NCI-H2029 (cell line): ENCODE results near the gene MTHFD1L.
"Not testable (repeated sequence)": the region's sequence is repeated elsewhere in the genome, so short reads cannot be mapped to it uniquely, and the experiment has no call there.

Experiments
- DNase-seq: peaks from one replicate; lab custom pipeline; 2025; lab: John Stamatoyannopoulos, UW

Gene MTHFD1L

GRCh38 chr6:151067684-151068596, 202.4 kb downstream of the MTHFD1L start:
- no peak for DNase-seq

DNA sequence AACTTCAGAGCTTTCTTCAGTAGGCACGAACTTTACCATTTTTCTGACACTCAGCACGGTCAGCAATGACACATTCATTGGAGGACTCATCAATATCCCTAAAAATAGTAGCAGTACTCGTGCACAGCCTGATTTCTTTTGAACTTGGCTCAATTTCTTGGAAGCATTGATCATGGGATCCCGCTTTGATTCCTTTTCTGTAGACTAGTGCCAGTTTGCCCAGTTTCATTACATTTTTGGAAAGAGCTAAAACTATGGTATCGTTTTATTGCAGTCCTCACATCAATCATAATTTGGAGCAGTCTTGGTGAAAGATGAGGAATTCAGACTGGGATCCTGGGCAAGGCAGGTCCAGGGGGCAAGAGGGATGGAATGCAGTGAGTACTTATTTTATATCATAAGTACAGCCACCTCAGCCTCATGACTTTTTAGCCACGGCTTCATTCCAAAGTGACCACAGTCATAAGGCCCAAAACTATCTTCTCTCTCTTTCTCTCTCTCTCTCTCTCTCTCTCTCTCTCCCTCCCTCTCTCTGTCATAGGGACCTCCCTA, 203.3 kb downstream of the MTHFD1L start:
- no peak for DNase-seq

GRCh38 chr6:151069641-151070040, 204.1 kb downstream of the MTHFD1L start:
- DNase-seq, result no peak

- DNase-seq, result no peak
These were observed 205.1 kb downstream of the MTHFD1L start for GRCh38 chr6:151070631-151071051.

- no peak for DNase-seq
These were observed 205.8 kb downstream of the MTHFD1L start for GRCh38 chr6:151071295-151071694.

DNA sequence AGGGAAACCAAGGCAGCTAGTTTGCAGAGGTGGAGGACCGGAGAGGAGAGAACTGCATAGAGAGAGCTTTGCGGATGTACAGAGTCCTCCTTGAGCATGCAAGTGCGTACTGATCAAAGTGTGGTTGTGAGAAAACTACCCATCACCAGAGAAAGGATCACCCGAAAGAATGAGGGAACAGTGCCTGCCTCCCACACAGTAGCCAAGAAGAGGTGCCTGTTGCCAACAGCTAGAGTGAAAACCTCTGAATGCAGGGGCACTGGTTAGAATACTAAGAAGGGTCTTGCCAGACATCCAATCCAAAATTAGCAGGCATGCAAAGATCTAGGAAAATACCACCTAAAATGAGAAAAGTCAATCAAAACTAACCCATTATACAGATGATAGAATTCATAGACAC, 207.6 kb downstream of the MTHFD1L start:
- no peak for DNase-seq

- DNase-seq, result no peak
These were observed 208.2 kb downstream of the MTHFD1L start for GRCh38 chr6:151073701-151074100.

- no peak for DNase-seq
These were observed 209.5 kb downstream of the MTHFD1L start for GRCh38 chr6:151075005-151075404.

GRCh38 chr6:151075527-151075926, 210.0 kb downstream of the MTHFD1L start:
- DNase-seq, result no peak

DNA sequence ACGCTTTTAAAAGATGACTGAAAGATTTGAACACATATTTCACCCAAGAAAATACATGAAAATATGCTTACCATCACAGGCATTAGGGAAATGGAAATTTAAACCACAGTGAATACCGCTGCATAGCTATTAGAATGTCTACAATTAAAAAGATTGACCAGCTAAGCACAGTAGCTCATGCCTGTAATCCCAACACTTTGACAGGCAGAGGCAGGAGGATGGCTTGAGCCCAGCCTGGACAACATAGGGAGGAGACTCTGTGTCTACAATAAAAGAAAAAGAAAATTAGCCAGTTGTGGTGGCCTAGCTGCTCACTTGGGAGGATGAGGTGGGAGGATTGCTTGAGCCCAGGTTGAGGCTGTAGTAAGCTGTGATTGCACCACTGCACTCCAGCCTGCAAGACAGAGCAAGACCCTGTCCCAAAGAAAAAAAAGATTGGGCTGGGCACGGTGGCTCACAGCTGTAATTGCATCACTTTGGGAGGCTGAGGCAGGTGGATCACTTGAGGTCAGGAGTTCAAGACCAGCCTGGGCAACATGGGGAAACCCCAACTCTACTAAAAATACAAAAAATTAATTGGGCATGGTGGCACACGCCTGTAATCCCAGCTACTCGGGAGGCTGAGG, 210.5 kb downstream of the MTHFD1L start:
- DNase-seq, result no peak

DNA sequence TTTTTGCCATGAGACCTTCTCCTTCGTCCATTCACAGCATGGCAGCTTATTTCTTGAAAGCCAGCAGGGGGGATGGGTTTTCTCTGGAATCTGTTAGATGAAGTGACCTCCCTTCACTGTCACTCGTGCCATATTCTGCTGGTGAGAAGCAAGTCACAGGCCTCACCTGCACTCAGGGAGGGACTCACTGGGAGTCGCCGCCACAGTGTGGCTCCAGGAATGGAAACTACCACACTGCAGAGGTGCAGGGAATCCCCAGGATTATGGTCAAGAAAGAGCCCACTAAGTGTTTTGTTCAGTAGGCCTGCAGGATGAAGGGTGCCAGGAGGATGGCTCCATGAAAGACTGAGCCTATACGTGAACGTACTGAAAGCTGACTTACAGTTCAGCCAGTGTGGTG, 213.2 kb downstream of the MTHFD1L start:
- no peak for DNase-seq

DNA sequence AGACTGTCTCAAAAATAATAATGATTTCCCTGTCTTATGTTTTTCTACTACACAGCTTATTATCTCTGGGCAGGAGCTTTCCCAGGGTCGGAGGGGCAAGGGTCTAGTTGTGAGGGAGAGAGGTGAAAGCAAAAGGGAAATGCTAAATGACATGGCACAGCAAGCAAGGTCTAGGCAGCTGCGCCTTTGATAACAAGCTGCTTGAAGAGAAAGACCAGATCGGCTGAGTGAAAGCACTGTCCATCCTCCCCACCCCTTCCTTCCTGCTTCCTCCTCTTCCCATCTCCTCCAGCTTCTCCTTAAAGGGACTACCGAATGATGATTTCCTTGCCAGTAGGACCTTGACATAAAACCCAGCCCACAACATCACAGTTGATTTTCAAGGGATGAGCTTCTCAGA, 216.2 kb downstream of the MTHFD1L start:
- DNase-seq, result no peak

GRCh38 chr6:151082079-151082478, 216.6 kb downstream of the MTHFD1L start:
- no peak for DNase-seq

DNA sequence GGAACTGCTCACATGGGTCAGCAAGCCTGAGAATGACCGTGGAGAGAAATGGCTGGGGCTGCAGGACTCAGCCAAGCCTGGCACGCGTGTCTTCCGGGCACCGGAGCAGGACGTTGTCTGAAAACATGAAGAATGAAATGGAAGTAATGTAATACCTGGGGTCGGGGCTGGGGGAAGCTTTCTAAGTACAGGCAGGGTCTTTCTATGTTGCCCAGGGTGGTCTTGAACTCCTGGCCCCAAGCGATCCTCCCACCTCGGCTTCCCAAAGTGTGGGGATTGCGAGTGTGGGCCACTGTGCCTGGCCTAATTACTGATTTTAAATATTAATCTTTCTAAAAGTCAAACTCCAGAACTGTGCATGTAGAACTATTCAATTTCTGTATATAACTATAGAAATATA, 218.8 kb downstream of the MTHFD1L start:
- no peak for DNase-seq

DNA sequence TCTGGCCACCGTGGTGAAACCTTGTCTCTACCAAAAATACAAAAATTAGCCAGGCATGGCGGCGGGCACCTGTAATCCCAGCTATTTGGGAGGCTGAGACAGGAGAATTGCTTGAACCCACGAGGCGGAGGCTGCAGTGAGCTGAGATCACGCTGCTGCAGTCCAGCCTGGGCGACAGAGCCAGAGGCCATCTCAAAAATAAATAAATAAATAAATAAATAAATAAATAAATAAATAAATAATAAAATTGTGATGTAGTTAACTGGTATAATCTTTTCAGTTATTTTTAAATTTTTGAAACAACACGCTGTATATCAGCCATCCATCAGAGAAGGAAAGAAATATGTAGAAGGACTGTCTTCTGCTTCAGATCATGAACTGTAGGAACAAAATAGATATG, 221.6 kb downstream of the MTHFD1L start:
- not testable (repeated sequence) for DNase-seq

DNA sequence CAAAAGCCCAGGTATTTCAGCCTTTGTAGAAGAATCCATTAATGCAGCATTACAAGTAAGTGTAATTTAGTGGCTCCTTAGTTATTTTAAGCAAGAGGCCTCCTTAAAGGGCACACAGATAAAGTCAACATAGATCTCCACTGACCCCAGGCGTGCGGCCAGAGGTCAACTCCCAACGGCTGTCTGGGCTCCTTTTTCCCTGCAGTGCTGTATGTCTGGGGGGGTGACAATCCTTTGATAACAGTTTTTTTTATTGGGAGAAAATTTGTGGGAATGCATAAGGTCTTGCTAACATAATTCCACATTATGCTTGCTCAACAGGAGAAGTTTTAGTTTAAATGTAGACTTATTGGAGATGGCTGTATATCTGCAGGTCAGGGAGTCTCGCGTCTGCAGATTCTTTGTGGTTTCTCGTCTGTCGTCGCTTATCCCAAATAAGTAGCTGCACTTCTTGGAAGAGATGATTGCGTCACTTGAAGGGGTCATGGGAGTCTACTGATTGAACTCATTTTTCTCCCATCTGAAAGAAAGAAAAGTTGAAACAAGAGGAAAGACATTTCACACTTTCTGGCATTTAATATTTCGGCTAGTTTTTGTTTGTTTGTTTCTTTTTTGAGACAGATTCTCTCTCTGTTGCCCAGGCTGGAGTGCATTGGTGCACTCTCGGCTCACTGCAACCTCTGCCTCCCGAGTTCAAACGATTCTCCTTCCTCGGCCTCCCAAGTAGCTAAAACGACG, 222.5 kb downstream of the MTHFD1L start:
- no peak for DNase-seq

DNA sequence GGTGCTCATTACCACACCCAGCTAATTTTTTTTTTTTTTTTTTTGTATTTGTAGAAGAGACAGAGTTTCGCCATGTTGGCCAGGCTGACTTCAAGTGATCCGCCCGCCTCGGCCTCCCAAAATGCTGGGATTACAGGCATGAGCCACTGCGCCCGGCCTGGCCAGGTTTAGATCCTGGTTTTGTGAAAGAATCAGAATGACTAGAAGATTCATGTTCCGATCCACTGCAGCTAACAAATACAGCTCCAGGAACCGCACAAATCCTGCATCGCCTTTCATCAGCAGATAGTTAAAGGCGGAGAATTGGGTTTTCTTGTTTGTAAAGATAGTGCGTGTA, 223.1 kb downstream of the MTHFD1L start:
- no peak for DNase-seq

DNA sequence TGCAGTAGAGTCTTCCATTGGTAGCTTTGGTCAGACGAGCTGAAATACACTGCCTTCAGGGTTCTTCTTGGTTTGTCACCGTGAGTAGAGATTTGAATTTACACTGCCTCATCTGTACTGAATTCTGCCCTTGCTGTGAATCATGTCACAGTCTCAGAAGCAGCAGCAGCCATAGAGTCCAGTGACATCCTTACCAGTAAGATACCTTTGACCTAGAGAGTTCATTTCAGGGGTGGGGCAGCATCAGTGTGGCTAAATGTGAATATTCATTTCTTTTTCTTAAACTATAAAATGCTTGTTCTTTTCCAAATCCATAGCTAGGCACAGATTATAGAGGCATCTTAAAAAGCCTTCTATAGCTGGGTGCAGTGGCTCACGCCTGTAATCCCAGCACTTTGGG, 223.5 kb downstream of the MTHFD1L start:
- no peak for DNase-seq

- no peak for DNase-seq
These were observed 224.5 kb downstream of the MTHFD1L start for GRCh38 chr6:151089978-151090377.

DNA sequence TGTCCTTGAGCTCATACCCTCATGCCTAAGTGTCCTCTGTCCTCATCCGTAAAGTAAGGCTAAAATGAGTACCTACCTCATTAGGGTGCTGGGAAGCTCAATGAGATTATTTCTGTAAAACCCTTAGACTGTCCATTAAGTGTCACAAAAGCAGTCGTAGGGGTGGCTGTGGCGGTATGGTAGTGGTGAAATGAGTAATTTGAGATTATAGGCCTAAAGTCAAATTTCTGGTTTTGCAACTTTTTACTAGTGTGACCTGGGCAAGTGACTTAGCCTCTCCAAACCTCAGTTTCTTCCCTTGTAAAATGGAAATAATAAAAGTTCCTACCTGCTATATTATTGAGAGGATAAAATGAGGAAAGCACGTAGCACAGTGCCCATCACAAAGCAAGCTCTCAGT, 226.1 kb downstream of the MTHFD1L start:
- no peak for DNase-seq

- no peak for DNase-seq
These were observed 227.1 kb downstream of the MTHFD1L start for GRCh38 chr6:151092591-151092990.

- no peak for DNase-seq
These were observed 228.2 kb downstream of the MTHFD1L start for GRCh38 chr6:151093706-151094105.
